CD4-positive, alpha-beta T cell (primary cell): ENCODE results near the gene IFITM5. TPM values are rescaled to one million over a fixed set of nuclear protein-coding genes. Genes with fewer than 3 reads are reported as not detected.
"Not testable (repeated sequence)": the region's sequence is repeated elsewhere in the genome, so short reads cannot be mapped to it uniquely, and the experiment has no call there.

Experiments used
- ATAC-seq: fragments of 200-7000 bp; cut with Tn5 transposase; one replicate; pipeline ENCODE4 v1.10.0; 2022; ENCODE audit warnings: mild to moderate bottlenecking; ENCODE audit not compliant: poor library complexity
- CTCF ChIA-PET: fragments of 350-600 bp; sonication (Branson Sonifier 250); formaldehyde crosslinking; loops from one replicate; lab custom pipeline; 2021; ENCODE audit warnings: antibody characterized with exemption, inconsistent platforms; lab: Charles Lee
- POLR2A ChIA-PET: fragments of 350-600 bp; sonication (Branson Sonifier 250); formaldehyde crosslinking; loops from one replicate; lab custom pipeline; 2021; ENCODE audit warnings: antibody characterized with exemption, inconsistent platforms; lab: Charles Lee
- DNase-seq, 14 experiments: peaks; one replicate each; pipeline ENCODE4 v3.0.0-alpha.2; 2013 to 2020; ENCODE audit warnings: mixed read lengths in 2 of 14
- H3K27ac ChIP-seq, 2 donors: one replicate each; pipeline versions ENCODE4 v1.5.1 to v1.7.0; 2013; ENCODE audit warnings: low read length in 2 of 2, low read depth in 1 of 2, mild to moderate bottlenecking in 1 of 2
- H3K27me3 ChIP-seq, 2 experiments: 1 replicate in 1 of 2; 2 replicates in 1 of 2; pipeline versions ENCODE4 v1.6.1 to v1.7.0; 2013; ENCODE audit warnings: low read length in 2 of 2, control low read depth in 1 of 2, mild to moderate bottlenecking in 1 of 2, moderate library complexity in 1 of 2; ENCODE audit not compliant: insufficient read depth in 2 of 2, control insufficient read depth in 1 of 2
- H3K36me3 ChIP-seq: one replicate; pipeline ENCODE4 v1.6.1; 2013; ENCODE audit warnings: low read length, control low read depth; ENCODE audit not compliant: insufficient read depth
- H3K4me1 ChIP-seq: one replicate; pipeline ENCODE4 v1.6.1; 2013; ENCODE audit warnings: low read length, control low read depth; ENCODE audit not compliant: insufficient read depth
- H3K4me3 ChIP-seq: one replicate; pipeline ENCODE4 v1.5.1; 2013; ENCODE audit warnings: mild to moderate bottlenecking, low read length, moderate library complexity
- H3K9me3 ChIP-seq, 2 experiments: 1 replicate in 1 of 2; 2 replicates in 1 of 2; pipeline versions ENCODE4 v1.6.1 to v1.7.0; 2013; ENCODE audit warnings: low read length in 2 of 2, mild to moderate bottlenecking in 2 of 2, control low read depth in 1 of 2, moderate library complexity in 1 of 2; ENCODE audit not compliant: control insufficient read depth in 1 of 2, insufficient read depth in 1 of 2
- H3K27ac Mint-ChIP-seq: one replicate; pipeline ENCODE4 v1.8.0; 2020; ENCODE audit warnings: mixed read lengths
- H3K27me3 Mint-ChIP-seq: one replicate; pipeline ENCODE4 v1.8.0; 2021; ENCODE audit warnings: mixed read lengths
- H3K36me3 Mint-ChIP-seq: one replicate; pipeline ENCODE4 v1.8.0; 2021; ENCODE audit warnings: low read depth, mixed read lengths
- H3K4me1 Mint-ChIP-seq: one replicate; pipeline ENCODE4 v1.8.0; 2021; ENCODE audit warnings: low read depth, mixed read lengths
- H3K4me3 Mint-ChIP-seq: one replicate; pipeline ENCODE4 v1.8.0; 2020; ENCODE audit warnings: mild to moderate bottlenecking, mixed read lengths
- H3K9me3 Mint-ChIP-seq: one replicate; pipeline ENCODE4 v1.8.0; 2020; ENCODE audit warnings: mixed read lengths
- CTCF ChIP-seq: fragments of 200-600 bp; IDR thresholded peaks from one replicate; pipeline ENCODE4 v1.8.0; 2022; ENCODE audit warnings: antibody characterized with exemption, mild to moderate bottlenecking
- intact Hi-C, 2 experiments: fragments of 100-400 bp; cut with DNase I in 1 of 2; cut with micrococcal nuclease in 1 of 2; formaldehyde crosslinking; loops; one replicate each; pipeline versions ENCODE4 v1.15.1 to v1.9.0; 2023 to 2025; cut with DNase I, micrococcal nuclease
- total RNA-seq, 174 experiments: library from RNA in 2 of 174; stranded (reverse) in 2 of 174; gene quantifications; one replicate each; pipeline ENCODE4 v1.2.3 and lab custom pipeline; 2021 to 2026

The IFITM5 gene
- total RNA-seq, 2 experiments from 2014 or later, result not detected

- Mint-ChIP-seq H3K4me3 (peak within 1 kb of the TSS; percentile 91), H3K9me3 (no peaks in the 10 kb centered on the region), H3K36me3 (peaks cover 32% of the 10 kb centered on the region), H3K27me3 (peaks cover 4% of the 10 kb centered on the region), H3K27ac (peak within 1 kb of the TSS; percentile 93), H3K4me1 (peaks cover 32% of the 10 kb centered on the region)
- peak within 1 kb of the TSS; percentile 72 to 98 for H3K27ac ChIP-seq
- no peak for TF ChIP-seq CTCF
- no peaks in the 10 kb centered on the region for H3K9me3 ChIP-seq
- peaks cover 7% of the 10 kb centered on the region for H3K36me3 ChIP-seq
- intact Hi-C loops, result loop anchor here (1.0 to 5.0 kb wide), 5 partner anchors 8 to 51 kb away; partner anchors contain the start of genes PSMD13 (in 1 of the 2) and SIRT3 (in 1 of the 2)
- H3K4me3 ChIP-seq, result peak within 1 kb of the TSS; percentile 82
- POLR2A ChIA-PET, result interaction anchor here (0.9 to 6.9 kb wide), 15 partner anchors 11 to 287 kb away, joined by 3 to 148 read pairs (median 11); partner anchors contain the start of genes BET1L, IFITM2, NLRP6 and PSMD13
- peaks cover 42% of the 10 kb centered on the region for H3K4me1 ChIP-seq
- peak; percentile 10 for ATAC-seq
- CTCF ChIA-PET, result interaction anchor here (3.0 to 3.8 kb wide), 2 partner anchors 16 to 38 kb away, joined by 9 to 19 read pairs; no protein-coding TSS in a partner anchor
- peaks cover 0 to 5% of the 10 kb centered on the region in 2 experiments for H3K27me3 ChIP-seq
- peak in 11 of 14 experiments; percentile 18 to 75 (median 57) for DNase-seq
These were observed 10.6 kb downstream of the IFITM5 start, which contains the start of gene PGGHG for GRCh38 chr11:288478-289397. Gene PGGHG (plus strand): TSS chr11:289126. CDS start chr11:289817, 691 bp downstream.

GRCh38 chr11:287821-288477, 11.4 kb downstream of the IFITM5 start:
- TF ChIP-seq CTCF, result no peak
- Mint-ChIP-seq H3K27me3 (peaks cover 6% of the 10 kb centered on the region), H3K4me3 (peak overlapping the region; percentile 91), H3K9me3 (no peaks in the 10 kb centered on the region), H3K27ac (peak overlapping the region; percentile 93), H3K36me3 (peaks cover 32% of the 10 kb centered on the region), H3K4me1 (peaks cover 38% of the 10 kb centered on the region)
- intact Hi-C loops, result loop anchor here (1.0 to 5.0 kb wide), 5 partner anchors 8 to 51 kb away; partner anchors contain the start of genes PSMD13 (in 1 of the 2) and SIRT3 (in 1 of the 2)
- Histone ChIP-seq H3K4me1 (peaks cover 43% of the 10 kb centered on the region), H3K27ac (peak overlapping the region; percentile 72 to 98), H3K9me3 (no peaks in the 10 kb centered on the region), H3K4me3 (peak overlapping the region; percentile 82), H3K36me3 (peaks cover 4% of the 10 kb centered on the region), H3K27me3 (peaks cover 0 to 5% of the 10 kb centered on the region in 2 experiments)
- DNase-seq (peak in 9 of 14 experiments; percentile 48 to 90 (median 54)), ATAC-seq (peak; percentile 65)
- CTCF ChIA-PET, result interaction anchor here (0.8 to 3.8 kb wide), 4 partner anchors 17 to 76 kb away, joined by 3 to 19 read pairs (median 6); no protein-coding TSS in a partner anchor
- POLR2A ChIA-PET, result interaction anchor here (0.7 to 6.9 kb wide), 17 partner anchors 10 to 408 kb away, joined by 3 to 148 read pairs (median 8); partner anchors contain the start of genes BET1L, NLRP6, PSMD13 and RIC8A

GRCh38 chr11:286977-287820, 12.1 kb downstream of the IFITM5 start:
- peak in 12 of 14 experiments; percentile 43 to 92 (median 58) for DNase-seq
- Mint-ChIP-seq H3K4me1 (peaks cover 46% of the 10 kb centered on the region), H3K4me3 (peak overlapping the region; percentile 91), H3K27me3 (peaks cover 13% of the 10 kb centered on the region), H3K36me3 (peaks cover 32% of the 10 kb centered on the region), H3K27ac (peak overlapping the region; percentile 93)
- CTCF ChIA-PET, result interaction anchor here (0.8 to 3.8 kb wide), 4 partner anchors 18 to 77 kb away, joined by 3 to 19 read pairs (median 6); no protein-coding TSS in a partner anchor
- not testable (repeated sequence) for H3K36me3 ChIP-seq, H3K27me3 ChIP-seq, H3K9me3 Mint-ChIP-seq, H3K9me3 ChIP-seq
- POLR2A ChIA-PET, result interaction anchor here (0.7 to 6.9 kb wide), 19 partner anchors 9 to 532 kb away, joined by 3 to 148 read pairs (median 6); partner anchors contain the start of genes BET1L, NLRP6, PNPLA2 and PSMD13
- Histone ChIP-seq H3K27ac (peak overlapping the region; percentile 72 to 98), H3K4me1 (peaks cover 51% of the 10 kb centered on the region), H3K4me3 (peak overlapping the region; percentile 82)
- peak; percentile 27 for ATAC-seq
- intact Hi-C loops, result loop anchor here in 1 of 2 experiments (1.0 to 5.0 kb wide), 3 partner anchors 18 to 50 kb away; partner anchors contain the start of genes PSMD13 and SIRT3
